GM23338 (cell line): ENCODE measurements around the gene CELSR3. TPM values are rescaled to one million over a fixed set of nuclear protein-coding genes. Genes with fewer than 3 reads are reported as not detected.

ENCODE experiments used
- ATAC-seq: fragments of 200-7000 bp; cut with Tn5 transposase; 3 replicates; pipeline ENCODE4 v1.9.1; 2020
- DNase-seq: peaks from one replicate; pipeline ENCODE4 v3.0.0-alpha.2; 2015; ENCODE audit warnings: low spot score
- H2AFZ ChIP-seq: fragments of 200-600 bp; sonication (generic); 2 replicates; pipeline ENCODE4 v1.8.0; 2016; ENCODE audit warnings: antibody characterized with exemption, mild to moderate bottlenecking, moderate library complexity
- H3F3A ChIP-seq: fragments of 200-600 bp; sonication (generic); replicated peaks from 2 replicates; pipeline ENCODE4 v1.8.0; 2017; ENCODE audit warnings: antibody characterized with exemption, mixed run types, low read depth
- H3K27ac ChIP-seq: fragments of 200-600 bp; sonication (generic); 2 replicates; pipeline ENCODE4 v1.6.1; 2016; ENCODE audit warnings: low read depth
- H3K27me3 ChIP-seq: fragments of 200-600 bp; sonication (generic); 2 replicates; pipeline ENCODE4 v1.8.0; 2016; ENCODE audit warnings: mild to moderate bottlenecking, mixed run types, moderate library complexity; ENCODE audit not compliant: insufficient read depth
- H3K36me3 ChIP-seq: fragments of 200-600 bp; sonication (generic); 2 replicates; pipeline ENCODE4 v1.8.0; 2016; ENCODE audit warnings: mild to moderate bottlenecking; ENCODE audit not compliant: insufficient read depth
- H3K4me1 ChIP-seq: fragments of 200-600 bp; sonication (generic); 2 replicates; pipeline ENCODE4 v1.8.0; 2016; ENCODE audit warnings: mild to moderate bottlenecking, moderate library complexity; ENCODE audit not compliant: insufficient read depth
- H3K4me2 ChIP-seq: fragments of 200-600 bp; sonication (generic); 2 replicates; pipeline ENCODE4 v1.7.1; 2017; ENCODE audit warnings: mixed run types
- H3K4me3 ChIP-seq: fragments of 200-600 bp; sonication (generic); 2 replicates; pipeline ENCODE4 v1.6.1; 2016; ENCODE audit warnings: mixed run types
- H3K79me2 ChIP-seq: fragments of 200-600 bp; sonication (generic); replicated peaks from 2 replicates; pipeline ENCODE4 v1.8.0; 2017; ENCODE audit warnings: mild to moderate bottlenecking; ENCODE audit not compliant: insufficient read depth
- H3K9me2 ChIP-seq: fragments of 200-600 bp; sonication (generic); 2 replicates; pipeline ENCODE4 v1.8.0; 2017; ENCODE audit not compliant: insufficient read depth
- H4K20me1 ChIP-seq: fragments of 200-600 bp; sonication (generic); replicated peaks from 2 replicates; pipeline ENCODE4 v1.8.0; 2017; ENCODE audit warnings: mild to moderate bottlenecking; ENCODE audit not compliant: insufficient read depth
- H3K27ac Mint-ChIP-seq: 2 replicates; pipeline ENCODE4 v1.8.0; 2020; ENCODE audit warnings: inconsistent platforms, mild to moderate bottlenecking, moderate library complexity, mixed read lengths
- H3K27me3 Mint-ChIP-seq: 3 replicates; pipeline ENCODE4 v1.8.0; 2022; ENCODE audit warnings: low read depth, mild to moderate bottlenecking, moderate library complexity, mixed read lengths, inconsistent platforms; ENCODE audit not compliant: insufficient read depth, poor library complexity
- H3K36me3 Mint-ChIP-seq: 3 replicates; pipeline ENCODE4 v1.8.0; 2021; ENCODE audit warnings: low read depth, mild to moderate bottlenecking, inconsistent platforms, moderate library complexity, mixed read lengths
- H3K4me1 Mint-ChIP-seq: 3 replicates; pipeline ENCODE4 v1.8.0; 2020; ENCODE audit warnings: mild to moderate bottlenecking, inconsistent platforms, mixed read lengths
- H3K4me3 Mint-ChIP-seq: 3 replicates; pipeline ENCODE4 v1.8.0; 2021; ENCODE audit warnings: moderate library complexity, mild to moderate bottlenecking, inconsistent platforms, mixed read lengths
- H3K9me3 Mint-ChIP-seq: 3 replicates; pipeline ENCODE4 v1.8.0; 2020; ENCODE audit warnings: moderate library complexity, mild to moderate bottlenecking, inconsistent platforms, mixed read lengths
- CREB1 ChIP-seq: fragments of 250-450 bp; sonication (Bioruptor Pico); IDR thresholded peaks from 2 replicates; pipeline ENCODE4 v1.5.0; 2020; ENCODE audit warnings: low read depth, mild to moderate bottlenecking, moderate library complexity
- EZH2 ChIP-seq: fragments of 200-600 bp; sonication (generic); IDR thresholded peaks from one replicate; pipeline ENCODE4 v1.8.0; 2017; ENCODE audit warnings: antibody characterized with exemption, mild to moderate bottlenecking, low read depth; ENCODE audit not compliant: unreplicated experiment
- EZH2phosphoT487 ChIP-seq: fragments of 200-600 bp; sonication (generic); IDR thresholded peaks from one replicate; pipeline ENCODE4 v1.8.1; 2018; ENCODE audit warnings: antibody characterized with exemption; ENCODE audit not compliant: unreplicated experiment
- JUNB ChIP-seq: IDR thresholded peaks from one replicate; pipeline ENCODE4 v1.6.1; 2016; ENCODE audit warnings: antibody characterized with exemption; ENCODE audit not compliant: unreplicated experiment
- NANOG ChIP-seq: IDR thresholded peaks from 2 replicates; pipeline ENCODE4 v1.6.1; 2016; ENCODE audit warnings: antibody characterized with exemption, borderline replicate concordance
- POLR2AphosphoS5 ChIP-seq: IDR thresholded peaks from 2 replicates; pipeline ENCODE4 v1.6.1; 2016; ENCODE audit warnings: antibody characterized with exemption, low read depth
- STAT1 ChIP-seq: IDR thresholded peaks from one replicate; pipeline ENCODE4 v1.6.1; 2016; ENCODE audit warnings: antibody characterized with exemption; ENCODE audit not compliant: unreplicated experiment
- ZNF114 ChIP-seq: fragments of 250-450 bp; sonication (Bioruptor Pico); IDR thresholded peaks from 2 replicates; pipeline ENCODE4 v1.5.0; 2020; ENCODE audit warnings: mild to moderate bottlenecking, moderate library complexity
- ZNF331 ChIP-seq: fragments of 250-450 bp; sonication (Bioruptor Pico); IDR thresholded peaks from 2 replicates; pipeline ENCODE4 v1.5.0; 2020; ENCODE audit warnings: low read depth, mild to moderate bottlenecking, moderate library complexity
- polyA plus RNA-seq: library from polyadenylated mRNA; unstranded; fragments of >200 nt; fragmentation: Nextera tagmentation; extraction: Ambion mirVana; gene quantifications from 2 replicates; pipeline ENCODE4 v1.2.1, GENCODE V29; 2016
- total RNA-seq: library from RNA; depleted of rRNA; stranded (reverse); fragments of >200 nt; shearing (Covaris generic); gene quantifications from 2 replicates; pipeline ENCODE4 v1.2.3, GENCODE V29; 2014
- TF ChIP-seq, protein P1 (sequence below), 2 experiments: fragments of 200-600 bp in 1 of 2; sonication (generic) in 1 of 2; conservative IDR thresholded peaks; 2 replicates each; pipeline versions ENCODE4 v1.5.1 to v1.6.1; 2016 to 2017; ENCODE audit warnings: antibody characterized with exemption in 2 of 2, low read depth in 2 of 2, mild to moderate bottlenecking in 2 of 2, moderate library complexity in 1 of 2
- TF ChIP-seq, protein P2 (sequence below): fragments of 250-450 bp; sonication (Bioruptor Pico); IDR thresholded peaks from 2 replicates; pipeline ENCODE4 v1.5.0; 2020; ENCODE audit warnings: mild to moderate bottlenecking, moderate library complexity
- TF ChIP-seq, protein P3 (sequence below): IDR thresholded peaks from 2 replicates; pipeline ENCODE4 v1.6.1; 2016; ENCODE audit warnings: antibody characterized with exemption

The CELSR3 gene
- total and polyA plus RNA-seq, 2 experiments from 2014 or later, result 7.5 to 33.3 TPM

DNA sequence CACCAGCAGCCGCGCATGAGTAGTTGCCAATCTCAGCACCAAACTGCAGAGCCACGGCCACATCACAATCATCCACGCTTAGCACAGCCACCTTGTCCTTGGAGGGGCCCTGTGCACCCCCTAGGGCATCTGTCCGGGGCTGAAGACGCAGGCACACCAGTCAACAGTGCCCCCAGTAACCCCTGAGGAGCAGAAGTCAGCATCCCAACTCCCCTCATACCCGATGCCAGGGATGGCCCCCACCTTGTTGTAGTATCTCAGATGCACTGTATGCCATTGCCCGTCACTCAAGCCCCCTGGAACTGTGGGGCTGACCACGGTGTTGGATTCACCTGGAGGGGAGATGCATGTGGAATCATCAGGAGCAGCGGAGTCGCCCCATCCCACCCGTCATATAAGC is 7.6 kb downstream of the CELSR3 start (continued):
- no peak for TF ChIP-seq EZH2phosphoT487
- no peak for TF ChIP-seq NANOG
- TF ChIP-seq POLR2AphosphoS5, result no peak
- no peak for TF ChIP-seq ZNF114 (CRISPR knock-in tag)

DNA sequence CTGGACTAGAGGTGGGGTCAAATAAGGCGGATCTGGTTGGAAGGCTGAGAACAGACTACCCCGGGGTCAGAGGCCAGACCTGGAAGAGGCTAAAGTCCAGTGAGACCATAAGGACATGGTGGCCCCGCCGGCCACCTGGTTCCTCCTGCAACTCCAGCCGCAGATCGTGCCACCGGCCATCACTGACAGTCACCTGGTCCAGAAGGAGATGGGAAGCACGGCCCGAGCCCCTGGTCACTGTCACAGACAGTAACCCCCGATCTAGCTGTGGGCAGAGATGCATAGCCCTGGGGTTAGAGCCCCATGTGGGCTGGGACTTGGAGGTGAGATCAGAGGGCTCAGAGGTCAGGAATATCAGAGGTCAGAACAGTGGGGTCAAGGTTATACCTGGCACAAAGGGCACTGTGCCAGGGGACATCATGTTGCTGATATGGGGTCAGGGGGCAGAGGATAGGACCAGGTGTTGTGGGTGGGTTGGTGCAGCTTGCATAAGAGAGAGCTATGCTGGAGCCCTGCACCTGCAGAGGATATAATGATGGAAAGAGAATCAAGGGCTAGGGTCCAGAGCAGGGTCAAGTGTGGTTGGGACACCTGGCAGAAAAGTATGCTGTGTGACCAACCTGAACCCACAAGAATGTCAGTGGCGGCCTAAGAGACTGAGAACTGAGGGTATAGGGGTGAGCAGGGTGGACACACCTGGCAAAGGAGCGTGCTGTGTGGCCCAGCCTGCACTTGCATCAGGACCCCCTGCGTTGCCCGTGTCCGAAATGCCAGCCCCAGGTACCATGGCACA is 9.6 kb downstream of the CELSR3 start:
- Mint-ChIP-seq H3K4me1 (peaks cover 10% of the 10 kb centered on the region; the same call in 2 of the 3 replicates), H3K4me3 (no peak overlapping the region), H3K36me3 (peaks cover 37% of the 10 kb centered on the region), H3K27me3 (peaks cover 22% of the 10 kb centered on the region), H3K9me3 (no peaks in the 10 kb centered on the region; the same call in 2 of the 3 replicates), H3K27ac (no peak overlapping the region)
- Histone ChIP-seq H3K4me2 (no peak overlapping the region), H3K27ac (no peak overlapping the region), H3K4me1 (peaks cover 3% of the 10 kb centered on the region; the same call in 1 of the 2 replicates), H3K27me3 (no peaks in the 10 kb centered on the region), H3F3A (peaks cover 20% of the 10 kb centered on the region), H3K4me3 (no peak overlapping the region), H2AFZ (no peak overlapping the region), H3K9me2 (no peaks in the 10 kb centered on the region), H3K36me3 (no peaks in the 10 kb centered on the region), H3K79me2 (no peaks in the 10 kb centered on the region), H4K20me1 (0 out of 2 replicates have a peak, but pooled peaks cover 3% of the 10 kb centered on the region)
- no peak for DNase-seq
- no peak for ATAC-seq
- TF ChIP-seq CREB1, result no peak
- TF ChIP-seq POLR2AphosphoS5, result no peak
- no peak for TF ChIP-seq EZH2phosphoT487
- TF ChIP-seq EZH2, result no peak
- no peak for TF ChIP-seq STAT1
- no peak for TF ChIP-seq ZNF331
- TF ChIP-seq, protein P1, sequence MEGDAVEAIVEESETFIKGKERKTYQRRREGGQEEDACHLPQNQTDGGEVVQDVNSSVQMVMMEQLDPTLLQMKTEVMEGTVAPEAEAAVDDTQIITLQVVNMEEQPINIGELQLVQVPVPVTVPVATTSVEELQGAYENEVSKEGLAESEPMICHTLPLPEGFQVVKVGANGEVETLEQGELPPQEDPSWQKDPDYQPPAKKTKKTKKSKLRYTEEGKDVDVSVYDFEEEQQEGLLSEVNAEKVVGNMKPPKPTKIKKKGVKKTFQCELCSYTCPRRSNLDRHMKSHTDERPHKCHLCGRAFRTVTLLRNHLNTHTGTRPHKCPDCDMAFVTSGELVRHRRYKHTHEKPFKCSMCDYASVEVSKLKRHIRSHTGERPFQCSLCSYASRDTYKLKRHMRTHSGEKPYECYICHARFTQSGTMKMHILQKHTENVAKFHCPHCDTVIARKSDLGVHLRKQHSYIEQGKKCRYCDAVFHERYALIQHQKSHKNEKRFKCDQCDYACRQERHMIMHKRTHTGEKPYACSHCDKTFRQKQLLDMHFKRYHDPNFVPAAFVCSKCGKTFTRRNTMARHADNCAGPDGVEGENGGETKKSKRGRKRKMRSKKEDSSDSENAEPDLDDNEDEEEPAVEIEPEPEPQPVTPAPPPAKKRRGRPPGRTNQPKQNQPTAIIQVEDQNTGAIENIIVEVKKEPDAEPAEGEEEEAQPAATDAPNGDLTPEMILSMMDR (conservative IDR thresholded peaks at IDR 0.05; ENCODE audit: low read depth in 2 of 2), result no peak
- TF ChIP-seq, protein P2, sequence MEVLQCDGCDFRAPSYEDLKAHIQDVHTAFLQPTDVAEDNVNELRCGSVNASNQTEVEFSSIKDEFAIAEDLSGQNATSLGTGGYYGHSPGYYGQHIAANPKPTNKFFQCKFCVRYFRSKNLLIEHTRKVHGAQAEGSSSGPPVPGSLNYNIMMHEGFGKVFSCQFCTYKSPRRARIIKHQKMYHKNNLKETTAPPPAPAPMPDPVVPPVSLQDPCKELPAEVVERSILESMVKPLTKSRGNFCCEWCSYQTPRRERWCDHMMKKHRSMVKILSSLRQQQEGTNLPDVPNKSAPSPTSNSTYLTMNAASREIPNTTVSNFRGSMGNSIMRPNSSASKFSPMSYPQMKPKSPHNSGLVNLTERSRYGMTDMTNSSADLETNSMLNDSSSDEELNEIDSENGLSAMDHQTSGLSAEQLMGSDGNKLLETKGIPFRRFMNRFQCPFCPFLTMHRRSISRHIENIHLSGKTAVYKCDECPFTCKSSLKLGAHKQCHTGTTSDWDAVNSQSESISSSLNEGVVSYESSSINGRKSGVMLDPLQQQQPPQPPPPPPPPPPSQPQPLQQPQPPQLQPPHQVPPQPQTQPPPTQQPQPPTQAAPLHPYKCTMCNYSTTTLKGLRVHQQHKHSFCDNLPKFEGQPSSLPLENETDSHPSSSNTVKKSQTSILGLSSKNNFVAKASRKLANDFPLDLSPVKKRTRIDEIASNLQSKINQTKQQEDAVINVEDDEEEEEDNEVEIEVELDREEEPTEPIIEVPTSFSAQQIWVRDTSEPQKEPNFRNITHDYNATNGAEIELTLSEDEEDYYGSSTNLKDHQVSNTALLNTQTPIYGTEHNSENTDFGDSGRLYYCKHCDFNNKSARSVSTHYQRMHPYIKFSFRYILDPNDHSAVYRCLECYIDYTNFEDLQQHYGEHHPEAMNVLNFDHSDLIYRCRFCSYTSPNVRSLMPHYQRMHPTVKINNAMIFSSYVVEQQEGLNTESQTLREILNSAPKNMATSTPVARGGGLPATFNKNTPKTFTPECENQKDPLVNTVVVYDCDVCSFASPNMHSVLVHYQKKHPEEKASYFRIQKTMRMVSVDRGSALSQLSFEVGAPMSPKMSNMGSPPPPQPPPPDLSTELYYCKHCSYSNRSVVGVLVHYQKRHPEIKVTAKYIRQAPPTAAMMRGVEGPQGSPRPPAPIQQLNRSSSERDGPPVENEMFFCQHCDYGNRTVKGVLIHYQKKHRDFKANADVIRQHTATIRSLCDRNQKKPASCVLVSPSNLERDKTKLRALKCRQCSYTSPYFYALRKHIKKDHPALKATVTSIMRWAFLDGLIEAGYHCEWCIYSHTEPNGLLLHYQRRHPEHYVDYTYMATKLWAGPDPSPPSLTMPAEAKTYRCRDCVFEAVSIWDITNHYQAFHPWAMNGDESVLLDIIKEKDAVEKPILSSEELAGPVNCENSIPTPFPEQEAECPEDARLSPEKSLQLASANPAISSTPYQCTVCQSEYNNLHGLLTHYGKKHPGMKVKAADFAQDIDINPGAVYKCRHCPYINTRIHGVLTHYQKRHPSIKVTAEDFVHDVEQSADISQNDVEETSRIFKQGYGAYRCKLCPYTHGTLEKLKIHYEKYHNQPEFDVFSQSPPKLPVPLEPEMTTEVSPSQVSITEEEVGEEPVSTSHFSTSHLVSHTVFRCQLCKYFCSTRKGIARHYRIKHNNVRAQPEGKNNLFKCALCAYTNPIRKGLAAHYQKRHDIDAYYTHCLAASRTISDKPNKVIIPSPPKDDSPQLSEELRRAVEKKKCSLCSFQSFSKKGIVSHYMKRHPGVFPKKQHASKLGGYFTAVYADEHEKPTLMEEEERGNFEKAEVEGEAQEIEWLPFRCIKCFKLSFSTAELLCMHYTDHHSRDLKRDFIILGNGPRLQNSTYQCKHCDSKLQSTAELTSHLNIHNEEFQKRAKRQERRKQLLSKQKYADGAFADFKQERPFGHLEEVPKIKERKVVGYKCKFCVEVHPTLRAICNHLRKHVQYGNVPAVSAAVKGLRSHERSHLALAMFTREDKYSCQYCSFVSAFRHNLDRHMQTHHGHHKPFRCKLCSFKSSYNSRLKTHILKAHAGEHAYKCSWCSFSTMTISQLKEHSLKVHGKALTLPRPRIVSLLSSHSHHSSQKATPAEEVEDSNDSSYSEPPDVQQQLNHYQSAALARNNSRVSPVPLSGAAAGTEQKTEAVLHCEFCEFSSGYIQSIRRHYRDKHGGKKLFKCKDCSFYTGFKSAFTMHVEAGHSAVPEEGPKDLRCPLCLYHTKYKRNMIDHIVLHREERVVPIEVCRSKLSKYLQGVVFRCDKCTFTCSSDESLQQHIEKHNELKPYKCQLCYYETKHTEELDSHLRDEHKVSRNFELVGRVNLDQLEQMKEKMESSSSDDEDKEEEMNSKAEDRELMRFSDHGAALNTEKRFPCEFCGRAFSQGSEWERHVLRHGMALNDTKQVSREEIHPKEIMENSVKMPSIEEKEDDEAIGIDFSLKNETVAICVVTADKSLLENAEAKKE (CRISPR knock-in tag), result no peak
- TF ChIP-seq, protein P3, sequence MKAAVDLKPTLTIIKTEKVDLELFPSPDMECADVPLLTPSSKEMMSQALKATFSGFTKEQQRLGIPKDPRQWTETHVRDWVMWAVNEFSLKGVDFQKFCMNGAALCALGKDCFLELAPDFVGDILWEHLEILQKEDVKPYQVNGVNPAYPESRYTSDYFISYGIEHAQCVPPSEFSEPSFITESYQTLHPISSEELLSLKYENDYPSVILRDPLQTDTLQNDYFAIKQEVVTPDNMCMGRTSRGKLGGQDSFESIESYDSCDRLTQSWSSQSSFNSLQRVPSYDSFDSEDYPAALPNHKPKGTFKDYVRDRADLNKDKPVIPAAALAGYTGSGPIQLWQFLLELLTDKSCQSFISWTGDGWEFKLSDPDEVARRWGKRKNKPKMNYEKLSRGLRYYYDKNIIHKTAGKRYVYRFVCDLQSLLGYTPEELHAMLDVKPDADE, result no peak
- no peak for TF ChIP-seq ZNF114 (CRISPR knock-in tag)
- TF ChIP-seq JUNB, result no peak
- no peak for TF ChIP-seq NANOG
